Esophagus squamous epithelium (tissue), 4 donors: ENCODE measurements around the gene GP5.

Experiments used
- POLR2A ChIP-seq, 4 donors: fragments of 450-650 bp; IDR thresholded peaks; one replicate each; pipeline ENCODE4 v1.6.1; 2017; ENCODE audit warnings: antibody characterized with exemption in 4 of 4, mild to moderate bottlenecking in 4 of 4, moderate library complexity in 3 of 4
- TF ChIP-seq, protein P1 (sequence below), 6 experiments: fragments of 450-650 bp in 4 of 6; fragments of 200-600 bp in 2 of 6; sonication (generic) in 2 of 6; IDR thresholded peaks; one replicate each; pipeline ENCODE4 v1.5.1; 2016 to 2019; ENCODE audit warnings: antibody characterized with exemption in 6 of 6, mild to moderate bottlenecking in 4 of 6, moderate library complexity in 4 of 6

DNA sequence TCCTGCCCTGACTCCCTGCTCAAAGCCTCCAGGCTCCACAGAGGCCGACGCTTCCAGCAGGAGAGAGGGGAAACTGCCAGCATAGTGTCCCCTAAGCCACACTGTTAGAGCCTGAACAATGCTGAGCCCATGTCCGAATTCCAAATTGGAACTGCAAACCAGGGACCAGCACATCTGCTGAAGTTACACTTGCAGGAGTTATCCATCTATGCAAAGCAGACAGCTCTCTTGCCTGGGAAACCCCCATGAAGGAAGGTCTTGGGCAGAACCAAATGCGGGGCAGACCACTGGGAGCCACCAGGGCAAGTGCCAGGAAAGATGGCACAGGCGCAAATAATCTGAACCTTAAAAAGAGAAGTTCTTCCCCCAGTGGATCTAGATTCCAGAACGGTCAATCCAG, 30.1 kb downstream of the GP5 start:
- TF ChIP-seq, protein P1, sequence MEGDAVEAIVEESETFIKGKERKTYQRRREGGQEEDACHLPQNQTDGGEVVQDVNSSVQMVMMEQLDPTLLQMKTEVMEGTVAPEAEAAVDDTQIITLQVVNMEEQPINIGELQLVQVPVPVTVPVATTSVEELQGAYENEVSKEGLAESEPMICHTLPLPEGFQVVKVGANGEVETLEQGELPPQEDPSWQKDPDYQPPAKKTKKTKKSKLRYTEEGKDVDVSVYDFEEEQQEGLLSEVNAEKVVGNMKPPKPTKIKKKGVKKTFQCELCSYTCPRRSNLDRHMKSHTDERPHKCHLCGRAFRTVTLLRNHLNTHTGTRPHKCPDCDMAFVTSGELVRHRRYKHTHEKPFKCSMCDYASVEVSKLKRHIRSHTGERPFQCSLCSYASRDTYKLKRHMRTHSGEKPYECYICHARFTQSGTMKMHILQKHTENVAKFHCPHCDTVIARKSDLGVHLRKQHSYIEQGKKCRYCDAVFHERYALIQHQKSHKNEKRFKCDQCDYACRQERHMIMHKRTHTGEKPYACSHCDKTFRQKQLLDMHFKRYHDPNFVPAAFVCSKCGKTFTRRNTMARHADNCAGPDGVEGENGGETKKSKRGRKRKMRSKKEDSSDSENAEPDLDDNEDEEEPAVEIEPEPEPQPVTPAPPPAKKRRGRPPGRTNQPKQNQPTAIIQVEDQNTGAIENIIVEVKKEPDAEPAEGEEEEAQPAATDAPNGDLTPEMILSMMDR (IDR thresholded peaks at IDR 0.05): no peak
- no peak for TF ChIP-seq POLR2A (IDR thresholded peaks at IDR 0.05)
